BJ (cell line): ENCODE measurements around the gene NEAT1. TPM values are rescaled to one million over a fixed set of nuclear protein-coding genes. Genes with fewer than 3 reads are reported as not detected.

ENCODE experiments used
- CTCF ChIA-PET: fragments of 350-600 bp; formaldehyde crosslinking; extraction: SDS; loops from one replicate; lab custom pipeline; 2021; ENCODE audit warnings: antibody characterized with exemption, inconsistent platforms; lab: Yijun Ruan, JAX
- POLR2A ChIA-PET: fragments of 300-600 bp; sonication (Branson Sonifier 250); formaldehyde crosslinking; extraction: SDS; loops from one replicate; lab custom pipeline; 2021; ENCODE audit warnings: antibody characterized with exemption; lab: Charles Lee
- DNase-seq: peaks from one replicate; pipeline ENCODE4 v3.0.0-alpha.2; 2011; ENCODE audit warnings: low read depth
- H3K27me3 ChIP-seq: 2 replicates; pipeline ENCODE4 v1.6.0; 2011; ENCODE audit warnings: low read length; ENCODE audit not compliant: control insufficient read depth, insufficient read depth
- H3K36me3 ChIP-seq: 2 replicates; pipeline ENCODE4 v1.5.1; 2011; ENCODE audit warnings: low read length; ENCODE audit not compliant: control insufficient read depth, insufficient read depth
- H3K4me3 ChIP-seq: 2 replicates; pipeline ENCODE4 v1.5.1; 2011; ENCODE audit warnings: low read depth, mild to moderate bottlenecking, control low read depth, low read length
- polyA plus RNA-seq: library from polyadenylated mRNA; depleted of rRNA; stranded (reverse); fragments of >200 nt; gene quantifications from 2 replicates; pipeline ENCODE4 v1.2.3, GENCODE V29; 2011
- TF ChIP-seq, protein P1 (sequence below): IDR thresholded peaks from 2 replicates; pipeline ENCODE4 v1.5.1; 2011; ENCODE audit warnings: low read depth, mild to moderate bottlenecking, control low read depth, inconsistent platforms, low read length, moderate library complexity; ENCODE audit not compliant: insufficient read depth

Gene NEAT1
- polyA plus RNA-seq, 1 experiment = 59.2 TPM

DNA sequence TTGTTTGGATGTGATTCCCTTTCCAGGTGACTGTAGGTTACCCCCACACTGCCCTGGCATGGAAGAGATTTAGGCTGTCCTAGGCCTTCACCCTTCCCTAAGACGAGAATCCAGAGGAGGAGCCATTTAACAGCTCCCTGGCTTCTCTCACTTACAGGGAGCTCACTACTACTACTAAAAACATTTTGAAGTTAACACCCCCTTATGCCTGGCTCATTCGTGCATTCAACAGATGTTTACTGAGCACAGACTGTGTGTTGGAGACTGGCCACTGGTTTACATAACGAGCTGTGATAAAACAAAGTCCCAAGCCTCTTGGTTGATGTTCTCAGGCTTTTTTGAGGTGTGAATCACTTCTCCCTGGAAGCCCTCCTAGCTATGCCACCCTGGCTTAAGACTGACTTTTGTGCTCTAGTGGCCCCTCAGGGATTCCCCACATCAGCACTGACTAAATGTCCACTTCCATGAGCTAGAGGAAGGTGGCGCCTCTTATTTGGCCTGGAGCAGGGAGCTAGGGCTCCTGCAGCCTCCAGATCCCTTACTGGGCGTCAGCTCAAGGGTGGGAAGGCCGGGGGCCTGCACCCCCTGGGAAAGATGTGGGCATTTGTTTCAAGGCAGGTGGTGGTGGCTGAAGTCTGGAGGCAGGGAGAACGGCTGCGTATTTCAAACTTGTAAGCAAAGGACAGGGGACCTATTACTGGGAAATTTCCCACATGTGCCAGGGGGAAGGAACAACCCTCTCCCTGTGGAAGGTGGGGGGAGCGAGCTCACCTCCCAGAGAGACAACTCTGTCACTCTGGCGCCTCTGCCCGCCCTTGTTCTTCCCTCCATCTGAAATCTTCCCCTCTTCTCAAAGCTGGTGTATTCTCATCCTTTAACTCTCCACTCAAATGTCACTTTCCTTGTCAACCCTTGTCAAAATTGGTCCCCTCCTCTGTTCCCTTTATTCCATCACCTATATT lies 56.9 kb downstream of the NEAT1 start:
- peak overlapping the region; percentile 16 for H3K4me3 ChIP-seq
- DNase-seq = peak; percentile 94
- no peaks in the 10 kb centered on the region for H3K27me3 ChIP-seq
- ChIA-PET POLR2A (interaction anchor here (0.9 to 5.1 kb wide), 10 partner anchors 8 to 59 kb away, joined by 3 to 137 read pairs (median 10); partner anchors contain the start of genes MALAT1 and NEAT1), CTCF (interaction anchor here (0.5 to 5.8 kb wide), 13 partner anchors 8 to 109 kb away, joined by 3 to 62 read pairs (median 6); partner anchors contain the start of gene MALAT1)
- no peaks in the 10 kb centered on the region for H3K36me3 ChIP-seq
- TF ChIP-seq, protein P1, sequence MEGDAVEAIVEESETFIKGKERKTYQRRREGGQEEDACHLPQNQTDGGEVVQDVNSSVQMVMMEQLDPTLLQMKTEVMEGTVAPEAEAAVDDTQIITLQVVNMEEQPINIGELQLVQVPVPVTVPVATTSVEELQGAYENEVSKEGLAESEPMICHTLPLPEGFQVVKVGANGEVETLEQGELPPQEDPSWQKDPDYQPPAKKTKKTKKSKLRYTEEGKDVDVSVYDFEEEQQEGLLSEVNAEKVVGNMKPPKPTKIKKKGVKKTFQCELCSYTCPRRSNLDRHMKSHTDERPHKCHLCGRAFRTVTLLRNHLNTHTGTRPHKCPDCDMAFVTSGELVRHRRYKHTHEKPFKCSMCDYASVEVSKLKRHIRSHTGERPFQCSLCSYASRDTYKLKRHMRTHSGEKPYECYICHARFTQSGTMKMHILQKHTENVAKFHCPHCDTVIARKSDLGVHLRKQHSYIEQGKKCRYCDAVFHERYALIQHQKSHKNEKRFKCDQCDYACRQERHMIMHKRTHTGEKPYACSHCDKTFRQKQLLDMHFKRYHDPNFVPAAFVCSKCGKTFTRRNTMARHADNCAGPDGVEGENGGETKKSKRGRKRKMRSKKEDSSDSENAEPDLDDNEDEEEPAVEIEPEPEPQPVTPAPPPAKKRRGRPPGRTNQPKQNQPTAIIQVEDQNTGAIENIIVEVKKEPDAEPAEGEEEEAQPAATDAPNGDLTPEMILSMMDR = peak; percentile 55

DNA sequence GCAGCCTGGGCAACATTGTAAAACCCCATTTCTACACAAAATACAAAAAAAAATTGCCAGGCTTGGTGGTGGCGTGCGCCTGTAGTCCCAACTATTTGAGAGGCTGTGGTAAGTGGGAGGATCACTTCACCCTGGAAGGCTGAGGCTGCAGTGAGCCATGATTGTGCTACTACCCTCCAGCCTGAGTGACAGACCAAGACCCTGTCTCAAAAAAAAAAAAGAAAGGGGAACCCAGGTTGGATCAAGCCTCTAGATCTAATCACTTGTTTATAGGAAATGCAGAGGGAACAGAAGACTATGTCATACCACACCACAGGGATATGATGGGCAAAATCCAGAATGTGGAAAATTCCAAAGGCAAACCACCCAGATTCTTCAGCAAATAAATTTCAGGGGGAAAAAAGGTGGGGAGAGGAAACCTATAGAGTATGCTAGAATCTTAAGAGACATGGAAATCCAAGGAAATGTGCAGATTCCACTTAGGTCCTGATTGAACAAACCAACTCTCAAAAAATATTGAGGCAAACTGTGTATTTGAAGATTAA lies 59.8 kb downstream of the NEAT1 start:
- POLR2A ChIA-PET = interaction anchor here (0.8 to 1.4 kb wide), 6 partner anchors 10 to 59 kb away, joined by 3 to 24 read pairs (median 4); partner anchors contain the start of genes MALAT1 and NEAT1

DNA sequence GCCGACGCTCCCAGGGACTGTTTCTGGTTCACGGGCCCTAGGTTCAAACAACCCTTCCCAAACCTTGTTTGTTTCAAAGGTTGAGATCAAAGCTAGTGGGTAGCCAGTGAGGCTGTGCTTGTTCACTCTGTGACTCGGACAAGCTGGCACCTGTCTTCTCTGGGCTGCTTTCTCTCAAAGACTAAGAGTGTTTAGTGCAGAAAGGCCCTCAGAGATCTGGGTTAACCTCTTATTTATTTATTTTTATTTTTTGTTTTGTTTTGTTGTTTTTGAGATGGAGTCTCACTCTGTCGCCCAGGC lies 63.3 kb downstream of the NEAT1 start:
- TF ChIP-seq, protein P1 = no peak
- DNase-seq = no peak
- ChIA-PET CTCF (interaction anchor here (1.2 to 1.4 kb wide), 2 partner anchors 13 to 14 kb away, joined by 3 to 4 read pairs; partner anchors contain the start of gene MALAT1), POLR2A (interaction anchor here (1.3 kb wide), 1 partner anchor 14 kb away, joined by 8 read pairs; the partner anchor contains the start of gene MALAT1)
- Histone ChIP-seq H3K27me3 (no peaks in the 10 kb centered on the region), H3K4me3 (no peak overlapping the region), H3K36me3 (no peaks in the 10 kb centered on the region)

More for the DNA sequence above, 59.8 kb downstream of the NEAT1 start:
- no peak overlapping the region for H3K4me3 ChIP-seq
- DNase-seq = no peak
- TF ChIP-seq, protein P1 = no peak
- H3K27me3 ChIP-seq = no peaks in the 10 kb centered on the region
- H3K36me3 ChIP-seq = no peaks in the 10 kb centered on the region
- CTCF ChIA-PET = interaction anchor here (1.4 kb wide), 2 partner anchors 27 to 35 kb away, joined by 4 to 5 read pairs; no protein-coding TSS in a partner anchor

DNA sequence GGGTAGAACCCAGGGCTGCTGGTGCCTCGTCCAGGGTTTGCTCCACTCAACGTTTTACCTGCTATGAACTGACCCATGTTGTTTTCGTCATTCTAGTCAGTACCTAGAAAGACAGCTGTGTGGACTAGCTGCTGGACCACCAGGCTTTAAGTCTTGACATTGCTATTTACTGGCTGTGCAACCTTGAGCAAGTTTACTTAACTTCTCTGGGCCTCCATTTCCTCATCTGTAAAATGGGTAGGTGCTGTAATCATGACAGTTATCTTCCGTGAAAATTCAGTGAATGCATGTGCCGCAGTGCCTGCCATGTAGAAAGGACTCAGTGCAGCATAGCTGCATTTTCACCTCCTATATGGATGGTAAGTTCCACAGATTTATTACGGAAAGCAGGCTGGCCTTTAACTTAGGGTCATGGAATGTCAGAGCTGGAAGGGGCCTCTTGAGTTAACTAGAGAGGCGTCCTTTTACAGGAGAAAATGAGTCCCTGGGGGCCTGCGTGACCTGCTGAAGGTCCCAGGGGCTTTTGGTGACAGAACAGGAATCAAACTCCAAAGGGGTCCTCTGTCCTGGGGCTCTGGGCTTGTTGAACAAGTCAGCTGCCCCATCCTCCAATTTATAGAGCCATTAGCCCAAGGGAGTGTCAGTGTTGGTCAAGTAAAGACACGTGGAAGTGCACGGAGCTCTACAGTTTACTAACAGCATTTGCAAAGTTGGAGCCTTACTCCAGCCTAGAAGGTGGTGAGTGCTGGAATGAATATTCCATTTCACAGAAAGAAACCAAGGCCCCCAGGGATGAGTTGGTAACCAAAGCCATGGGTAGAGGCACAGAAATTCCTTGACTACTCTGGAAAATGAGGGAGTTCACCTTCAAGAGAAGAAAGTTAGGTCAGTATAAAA lies 64.2 kb downstream of the NEAT1 start:
- H3K27me3 ChIP-seq = no peaks in the 10 kb centered on the region
- TF ChIP-seq, protein P1 = no peak
- CTCF ChIA-PET = interaction anchor here (0.8 to 7.3 kb wide), 5 partner anchors 9 to 71 kb away, joined by 3 to 62 read pairs (median 4); no protein-coding TSS in a partner anchor
- DNase-seq = no peak
- H3K36me3 ChIP-seq = no peaks in the 10 kb centered on the region
- POLR2A ChIA-PET = interaction anchor here (0.7 to 4.5 kb wide), 5 partner anchors 7 to 172 kb away, joined by 3 to 108 read pairs (median 5); partner anchors contain the start of genes CDC42EP2, MALAT1 and NEAT1
- H3K4me3 ChIP-seq = no peak overlapping the region
